ENCODE data around the gene UNC80. TPM values are rescaled to one million over a fixed set of nuclear protein-coding genes. Genes with fewer than 3 reads are reported as not detected.

Gene UNC80
- total and polyA plus RNA-seq, 12 donors = 3.0 to 20.2 (median 6.3) TPM

DNA sequence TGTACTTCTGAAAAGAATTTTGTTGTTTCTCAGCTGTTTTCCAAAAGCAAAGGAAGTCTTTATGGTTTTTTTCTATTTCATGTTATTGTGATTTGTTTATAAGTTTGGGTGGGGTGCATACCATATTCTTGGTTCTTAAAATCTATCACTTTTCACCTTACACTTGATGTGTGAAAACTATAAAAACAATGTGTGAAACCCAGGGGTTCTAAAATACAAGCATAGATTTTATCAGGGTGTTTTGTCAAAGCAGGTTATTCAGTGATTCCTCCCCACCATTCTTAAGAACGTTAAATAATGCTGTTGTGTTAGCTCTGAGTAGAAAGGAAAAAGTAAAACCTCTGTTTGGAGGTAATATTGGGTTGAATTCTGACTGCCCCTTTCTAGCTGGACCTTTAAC is 248.5 kb downstream of the UNC80 start:
- intact Hi-C loops (cut with DNase I) = no loop called here

DNA sequence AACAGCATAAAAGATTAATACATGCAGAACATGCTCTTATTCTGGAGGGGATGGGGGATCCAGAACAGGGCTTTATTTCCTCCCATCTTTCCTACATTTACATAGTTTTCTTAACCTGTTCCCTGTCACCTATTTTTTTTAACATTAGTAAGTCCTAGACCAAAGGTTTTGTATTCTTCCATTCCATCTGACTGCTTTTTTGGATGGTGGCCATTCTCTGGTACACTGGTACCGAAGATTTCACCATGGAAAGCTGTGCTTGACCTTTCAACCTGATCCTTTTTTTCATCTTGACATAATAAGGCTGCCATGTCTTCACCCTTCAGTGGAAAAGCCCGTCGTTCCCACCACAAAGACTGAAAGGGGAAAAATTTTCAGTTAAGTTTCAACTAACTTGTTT is 251.2 kb downstream of the UNC80 start:
- H3K27me3 ChIP-seq = no peaks in the 10 kb centered on the region
- H3K36me3 ChIP-seq (replicated peaks in 1 of 2) = peaks cover 0 to 55% of the 10 kb centered on the region in 2 donors
- no peak overlapping the region for H3K4me3 ChIP-seq
- intact Hi-C loops (cut with DNase I) = no loop called here
- DNase-seq = no peak
- no peak for TF ChIP-seq POLR2A (IDR thresholded peaks at IDR 0.05)
- TF ChIP-seq, protein P1, sequence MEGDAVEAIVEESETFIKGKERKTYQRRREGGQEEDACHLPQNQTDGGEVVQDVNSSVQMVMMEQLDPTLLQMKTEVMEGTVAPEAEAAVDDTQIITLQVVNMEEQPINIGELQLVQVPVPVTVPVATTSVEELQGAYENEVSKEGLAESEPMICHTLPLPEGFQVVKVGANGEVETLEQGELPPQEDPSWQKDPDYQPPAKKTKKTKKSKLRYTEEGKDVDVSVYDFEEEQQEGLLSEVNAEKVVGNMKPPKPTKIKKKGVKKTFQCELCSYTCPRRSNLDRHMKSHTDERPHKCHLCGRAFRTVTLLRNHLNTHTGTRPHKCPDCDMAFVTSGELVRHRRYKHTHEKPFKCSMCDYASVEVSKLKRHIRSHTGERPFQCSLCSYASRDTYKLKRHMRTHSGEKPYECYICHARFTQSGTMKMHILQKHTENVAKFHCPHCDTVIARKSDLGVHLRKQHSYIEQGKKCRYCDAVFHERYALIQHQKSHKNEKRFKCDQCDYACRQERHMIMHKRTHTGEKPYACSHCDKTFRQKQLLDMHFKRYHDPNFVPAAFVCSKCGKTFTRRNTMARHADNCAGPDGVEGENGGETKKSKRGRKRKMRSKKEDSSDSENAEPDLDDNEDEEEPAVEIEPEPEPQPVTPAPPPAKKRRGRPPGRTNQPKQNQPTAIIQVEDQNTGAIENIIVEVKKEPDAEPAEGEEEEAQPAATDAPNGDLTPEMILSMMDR (IDR thresholded peaks at IDR 0.05) = no peak
- H3K9me3 ChIP-seq (replicated peaks in 1 of 3) = no peaks in the 10 kb centered on the region
- no peak overlapping the region for H3K27ac ChIP-seq
- H3K4me1 ChIP-seq (replicated peaks in 1 of 2) = no peaks in the 10 kb centered on the region
- WGBS, 4 donors = 67 to 76% (median 72%) methylated on average over 3 of the region's 3 CpGs

More for the DNA sequence above, 248.5 kb downstream of the UNC80 start:
- Histone ChIP-seq H3K4me3 (no peak overlapping the region), H3K27ac (no peak overlapping the region), H3K36me3 (replicated peaks in 1 of 2) (peaks cover 0 to 80% of the 10 kb centered on the region in 2 donors), H3K27me3 (no peaks in the 10 kb centered on the region), H3K9me3 (replicated peaks in 1 of 3) (no peaks in the 10 kb centered on the region), H3K4me1 (replicated peaks in 1 of 2) (no peaks in the 10 kb centered on the region)
- no peak for TF ChIP-seq POLR2A (IDR thresholded peaks at IDR 0.05)
- TF ChIP-seq, protein P1 (IDR thresholded peaks at IDR 0.05) = no peak
- WGBS, 4 donors = 87 to 96% (median 94%) methylated on average over 1 of the region's 1 CpG
- no peak for DNase-seq

DNA sequence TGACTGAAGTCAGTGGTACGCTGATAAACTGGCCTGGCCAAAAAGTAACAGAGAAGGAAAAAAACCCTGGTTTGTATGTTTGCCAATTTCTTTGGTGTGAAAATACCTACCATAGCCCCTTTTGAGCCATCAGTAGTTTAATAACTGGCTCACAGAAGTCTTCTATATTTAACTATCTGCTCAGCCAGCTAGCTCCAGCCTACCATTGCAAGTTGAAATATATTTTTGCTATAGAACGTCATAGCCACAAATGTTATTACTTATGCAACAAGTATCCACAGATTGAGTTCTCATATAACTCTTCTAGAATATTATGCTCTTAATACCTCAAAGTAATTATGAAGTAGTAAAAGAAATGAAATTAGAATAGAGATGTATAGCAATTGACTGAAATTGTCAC is 256.0 kb downstream of the UNC80 start:
- TF ChIP-seq POLR2A (IDR thresholded peaks at IDR 0.05) = no peak
- TF ChIP-seq, protein P1 (IDR thresholded peaks at IDR 0.05) = no peak
- peaks cover 0 to 18% of the 10 kb centered on the region in 2 donors for H3K36me3 ChIP-seq (replicated peaks in 1 of 2)
- no peak overlapping the region for H3K27ac ChIP-seq
- no peaks in the 10 kb centered on the region for H3K9me3 ChIP-seq (replicated peaks in 1 of 3)
- H3K4me1 ChIP-seq (replicated peaks in 1 of 2) = peaks cover 6 to 14% of the 10 kb centered on the region in 2 donors
- 90 to 97% (median 95%) methylated on average over 2 of the region's 2 CpGs for WGBS, 4 donors
- DNase-seq = no peak
- H3K27me3 ChIP-seq = no peaks in the 10 kb centered on the region
- H3K4me3 ChIP-seq = no peak overlapping the region
- intact Hi-C loops (cut with DNase I) = no loop called here

DNA sequence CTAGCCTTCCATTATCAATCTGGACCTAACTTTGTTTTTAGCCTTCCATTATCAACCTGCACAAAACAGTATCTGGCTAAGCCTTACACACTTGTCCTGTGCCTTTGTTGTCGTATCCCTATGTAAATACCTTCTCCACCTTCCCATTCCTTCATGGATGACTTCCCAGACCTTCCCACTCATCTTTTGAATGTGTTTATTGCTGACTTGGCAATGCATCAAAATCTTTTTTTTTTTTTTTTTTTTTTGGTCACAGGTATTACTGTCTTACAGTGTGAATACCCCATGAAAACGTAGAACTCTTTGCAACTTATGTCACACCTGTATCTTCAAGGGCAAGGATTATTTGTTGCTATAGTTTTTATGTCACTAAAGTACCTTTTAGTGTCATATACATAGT is 256.5 kb downstream of the UNC80 start:
- Histone ChIP-seq H3K27ac (no peak overlapping the region), H3K4me3 (no peak overlapping the region), H3K4me1 (replicated peaks in 1 of 2) (peaks cover 6 to 14% of the 10 kb centered on the region in 2 donors), H3K27me3 (no peaks in the 10 kb centered on the region), H3K36me3 (replicated peaks in 1 of 2) (peaks cover 0 to 17% of the 10 kb centered on the region in 2 donors), H3K9me3 (replicated peaks in 1 of 3) (no peaks in the 10 kb centered on the region)
- TF ChIP-seq, protein P1 (IDR thresholded peaks at IDR 0.05) = no peak
- TF ChIP-seq POLR2A (IDR thresholded peaks at IDR 0.05) = no peak
- intact Hi-C loops (cut with DNase I) = no loop called here
- DNase-seq = no peak
- 90 to 95% (median 92%) methylated on average over 2 of the region's 2 CpGs for WGBS, 4 donors

Measured in adrenal gland (tissue), 12 donors.